ENCODE data around the gene SERINC2. TPM values are rescaled to one million over a fixed set of nuclear protein-coding genes. Genes with fewer than 3 reads are reported as not detected.

SERINC2 gene
- total and polyA plus RNA-seq, 2 of the 4 experiments (the other 2 are of a cell fraction) = 2.0 to 59.5 TPM

GRCh38 chr1:31445951-31446350, 32.9 kb downstream of the SERINC2 start:
- dilution Hi-C loops (cut with HindIII; ENCODE audit: low sequenced_read_pairs, unreplicated experiment) = no loop called here
- ChIA-PET CTCF (no interaction called here), POLR2A (ENCODE audit: unreplicated experiment) (no interaction called here)
- no peak overlapping the region for H2BK120ac ChIP-seq (ENCODE audit: low read depth, low read length)
- H3K23ac ChIP-seq (ENCODE audit: low read depth, low read length) = no peak overlapping the region
- H2BK20ac ChIP-seq (ENCODE audit: low read depth, low read length) = no peak overlapping the region
- no peak overlapping the region for H3K27ac ChIP-seq (ENCODE audit: insufficient read depth, low read length)
- H3K4me2 ChIP-seq (ENCODE audit: low read depth, low read length) = no peak overlapping the region
- H3K9me1 ChIP-seq (ENCODE audit: insufficient read depth, low read length) = no peaks in the 10 kb centered on the region
- no peak overlapping the region for H2AK5ac ChIP-seq (ENCODE audit: low read depth, low read length)
- ATAC-seq (ENCODE audit: low read depth) = no peak
- H4K20me1 ChIP-seq (ENCODE audit: insufficient read depth, low read length) = no peaks in the 10 kb centered on the region
- H3K4ac ChIP-seq (ENCODE audit: low read depth, low read length) = no peak overlapping the region
- no peak overlapping the region for H4K91ac ChIP-seq (ENCODE audit: insufficient read depth, low read depth, low read length)
- no peak overlapping the region for H4K5ac ChIP-seq (ENCODE audit: low read depth, low read length)
- H3K9me3 ChIP-seq (ENCODE audit: control insufficient read depth, insufficient read depth, low read length) = peaks cover 12% of the 10 kb centered on the region
- no peak overlapping the region for H4K8ac ChIP-seq (ENCODE audit: low read depth in 2 of 2, low read length in 2 of 2)
- no peaks in the 10 kb centered on the region for H3K4me1 ChIP-seq (ENCODE audit: control insufficient read depth, insufficient read depth, low read length)
- H3K18ac ChIP-seq (ENCODE audit: low read depth, low read length) = no peak overlapping the region
- no peak overlapping the region for H2AFZ ChIP-seq (replicated peaks; ENCODE audit: low read length, poor library complexity)
- no peak overlapping the region for H2BK15ac ChIP-seq (ENCODE audit: low read depth, low read length)
- no TSS peak for BruUV-seq (replicated peaks)
- no CpG with 5 or more reads among the region's 3 CpGs for WGBS, 2 experiments (ENCODE audit: extremely low coverage in 2 of 2, insufficient read length in 1 of 2)
- TF ChIP-seq ELK1 (IDR thresholded peaks at IDR 0.05; ENCODE audit: borderline replicate concordance, low read depth, low read length) (no peak), FOS (IDR thresholded peaks at IDR 0.05; ENCODE audit: low read depth, low read length) (no peak), RCOR1 (IDR thresholded peaks at IDR 0.05; ENCODE audit: insufficient replicate concordance, low read length) (no peak), MXI1 (IDR thresholded peaks at IDR 0.05; ENCODE audit: borderline replicate concordance, low read depth, low read length) (no peak), POLR2A (IDR thresholded peaks at IDR 0.05; ENCODE audit: low read depth, low read length) (no peak), MAFK (IDR thresholded peaks at IDR 0.05; ENCODE audit: low read depth, low read length) (no peak), NFE2L2 (IDR thresholded peaks at IDR 0.05; ENCODE audit: low read depth, low read length) (no peak), SMC3 (IDR thresholded peaks at IDR 0.05; ENCODE audit: low read depth, low read length) (no peak), CTCF (conservative IDR thresholded peaks at IDR 0.05; ENCODE audit: low read depth, low read length) (no peak), BHLHE40 (IDR thresholded peaks at IDR 0.05; ENCODE audit: low read depth, low read length) (no peak), RFX5 (IDR thresholded peaks at IDR 0.05; ENCODE audit: low read depth, low read length) (no peak), CEBPB (IDR thresholded peaks at IDR 0.05; ENCODE audit: low read depth, low read length) (no peak), USF2 (IDR thresholded peaks at IDR 0.05; ENCODE audit: low read depth, low read length) (no peak), CHD1 (IDR thresholded peaks at IDR 0.05; ENCODE audit: low read depth, low read length) (no peak), RAD21 (IDR thresholded peaks at IDR 0.05; ENCODE audit: low read length) (no peak), MAZ (IDR thresholded peaks at IDR 0.05; ENCODE audit: borderline replicate concordance, low read depth, low read length) (no peak)
- H3K14ac ChIP-seq (replicated peaks; ENCODE audit: low read depth, low read length) = no peak overlapping the region
- no peak overlapping the region for H2BK5ac ChIP-seq (ENCODE audit: low read depth, low read length, poor library complexity, severe bottlenecking)
- H3K27me3 ChIP-seq (ENCODE audit: control insufficient read depth, insufficient read depth, low read length) = peaks cover 27% of the 10 kb centered on the region
- H2AK9ac ChIP-seq (replicated peaks; ENCODE audit: low read depth, low read length, poor library complexity) = no peak overlapping the region
- DNase-seq = no peak
- H3K36me3 ChIP-seq (ENCODE audit: control insufficient read depth, insufficient read depth, low read length) = no peaks in the 10 kb centered on the region
- no peaks in the 10 kb centered on the region for H3K79me1 ChIP-seq (ENCODE audit: low read depth in 1 of 2, low read length in 2 of 2)
- in situ Hi-C loops (cut with MboI; ENCODE audit: low sequenced_read_pairs) = no loop called here
- H3K4me3 ChIP-seq (ENCODE audit: insufficient read depth, low read depth, low read length) = no peak overlapping the region
- no peak overlapping the region for H3K56ac ChIP-seq (ENCODE audit: extremely low read depth, insufficient read depth, low read length)
- no peak overlapping the region for H3K9ac ChIP-seq (ENCODE audit: low read depth, low read length)
- intact Hi-C loops (cut with micrococcal nuclease) = no loop called here

Measured in IMR-90 (cell line).